Measurements from ENCODE around the gene GANAB.
A peak's percentile ranks its signal among the peaks of the same experiment; 100 is the strongest.
"Not testable (repeated sequence)": the region's sequence is repeated elsewhere in the genome, so short reads cannot be mapped to it uniquely, and the experiment has no call there.

Gene GANAB

GRCh38 chr11:62645946-62646824 lies at the start of gene GANAB:
Gene GANAB (minus strand): TSS chr11:62646613. CDS start chr11:62646599, 14 bp downstream.
- peak; percentile 99 for DNase-seq

GRCh38 chr11:62694455-62695167 lies 48.2 kb upstream of the GANAB start:
- peak; percentile 57 for DNase-seq

- not testable (repeated sequence) for DNase-seq
Measured at GRCh38 chr11:62693624-62694023, 47.2 kb upstream of the GANAB start.

- no peak for DNase-seq
Measured at GRCh38 chr11:62689421-62690183, 43.2 kb upstream of the GANAB start, which contains the start of gene LRRN4CL. Gene LRRN4CL (minus strand): TSS chr11:62689530. CDS start chr11:62688508, 1,022 bp downstream.

DNA sequence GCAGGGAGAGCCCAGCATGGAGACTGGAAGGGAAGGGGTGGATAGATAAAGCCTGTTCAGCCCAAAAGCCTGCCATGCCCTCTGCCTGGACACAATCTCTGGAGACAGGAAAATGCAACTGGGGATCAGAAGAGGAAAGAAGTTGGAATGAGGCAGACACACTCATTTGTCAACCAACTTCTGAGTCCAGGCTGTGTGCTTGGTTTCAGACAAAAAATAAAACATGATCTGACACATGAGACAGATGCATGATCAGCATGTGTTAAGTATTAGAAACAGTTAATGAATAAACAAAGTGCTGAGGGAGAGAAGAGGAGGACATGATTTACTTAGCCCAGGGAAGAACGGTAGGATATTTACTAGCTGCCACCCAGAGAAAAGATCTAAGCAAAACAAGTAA lies 42.1 kb upstream of the GANAB start:
- no peak for DNase-seq

DNA sequence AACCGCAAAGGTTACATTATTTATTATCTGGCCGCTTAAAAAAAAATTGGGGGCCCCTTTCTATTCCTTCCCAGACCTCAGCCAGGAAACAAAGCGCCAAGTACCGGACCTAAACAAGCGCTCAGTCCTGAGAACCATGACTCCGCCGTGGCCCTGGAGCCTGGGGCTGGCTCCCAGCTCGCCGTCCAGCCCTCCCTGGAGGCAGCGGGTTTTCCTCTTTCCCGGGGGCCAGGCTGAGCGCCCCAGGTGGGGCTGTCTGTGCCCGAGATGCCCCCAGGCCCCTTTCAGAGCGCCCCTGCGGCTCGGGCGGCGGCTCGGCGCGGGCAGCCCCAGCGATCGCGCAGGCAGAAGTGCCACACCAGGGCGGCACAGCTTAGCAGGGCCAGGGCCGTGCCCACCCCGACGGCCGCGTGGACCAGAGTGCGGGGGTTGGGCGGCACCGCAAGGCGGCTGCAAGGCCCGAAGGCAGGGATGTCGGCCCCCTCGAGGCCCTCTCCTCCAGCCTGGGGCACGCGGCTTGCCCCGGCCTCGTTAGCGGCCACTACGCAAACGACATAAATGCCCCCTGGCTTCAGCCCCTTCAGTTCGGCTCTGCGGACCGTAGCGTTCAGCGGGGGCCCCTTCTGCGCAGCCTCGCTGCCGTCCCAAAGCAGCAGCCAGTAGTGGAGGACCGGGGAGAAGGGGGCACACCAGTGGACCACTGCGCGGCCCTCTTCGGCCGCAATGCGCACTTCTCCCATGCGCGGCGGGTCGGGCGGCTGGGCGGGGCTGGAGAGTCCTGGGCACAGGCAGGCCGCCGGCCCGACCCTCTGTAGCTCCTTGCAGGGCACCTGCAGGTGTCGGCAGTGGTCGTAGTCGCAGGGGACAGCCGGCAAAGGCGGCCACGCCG lies 41.3 kb upstream of the GANAB start:
- no peak for DNase-seq

- no peak for DNase-seq
Measured at GRCh38 chr11:62682518-62682917, 36.1 kb upstream of the GANAB start.

DNA sequence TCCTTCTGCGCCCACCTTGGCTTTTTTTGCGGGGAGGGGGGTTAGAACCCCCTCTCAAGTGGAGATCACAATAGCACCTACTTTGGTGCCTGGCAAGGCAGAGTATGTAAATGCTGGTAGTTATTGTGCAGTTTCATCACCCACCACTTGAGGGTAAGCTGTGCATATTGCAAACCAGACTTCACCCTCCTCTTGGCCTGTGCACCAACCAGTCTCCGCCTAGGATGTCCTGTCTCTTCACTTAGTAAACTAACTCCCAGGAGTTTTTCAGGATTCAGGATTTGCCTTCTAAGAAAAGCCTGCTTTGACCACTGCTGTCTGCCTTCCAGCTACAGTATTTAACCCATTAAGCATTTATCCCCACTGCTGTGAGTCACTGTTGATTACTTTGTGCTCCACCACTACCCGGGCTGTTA lies 34.4 kb upstream of the GANAB start:
- DNase-seq, result no peak

- DNase-seq, result peak; percentile 85
Measured at GRCh38 chr11:62678770-62679696, 32.6 kb upstream of the GANAB start, which contains the start of gene UBXN1. Gene UBXN1 (minus strand): TSS chr11:62679073. CDS start chr11:62678923, 150 bp downstream.

GRCh38 chr11:62678433-62678769 lies 32.0 kb upstream of the GANAB start:
- no peak for DNase-seq

DNA sequence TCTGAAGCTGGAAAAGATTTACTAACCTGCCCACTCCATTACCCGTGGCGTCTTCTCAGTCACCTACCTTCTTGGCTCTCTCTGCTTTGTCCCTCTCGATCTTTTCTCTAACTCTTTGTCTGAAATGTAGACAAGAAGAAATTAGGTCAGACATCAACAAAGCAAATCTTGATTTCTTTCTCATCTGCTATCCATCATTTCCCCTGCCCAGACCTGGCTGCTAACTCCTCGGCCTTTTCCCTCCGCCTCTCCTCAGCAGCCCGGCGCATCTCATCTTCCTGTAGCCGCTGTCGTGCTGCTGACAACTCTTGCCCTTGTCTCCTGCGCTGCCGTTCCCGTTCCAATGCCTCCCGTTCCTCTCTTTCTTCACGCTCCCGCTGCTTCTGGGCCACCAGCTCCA lies 31.3 kb upstream of the GANAB start:
- no peak for DNase-seq

- DNase-seq, result no peak
Measured at GRCh38 chr11:62677156-62677555, 30.7 kb upstream of the GANAB start.

GRCh38 chr11:62676698-62677097 lies 30.3 kb upstream of the GANAB start:
- DNase-seq, result no peak

GRCh38 chr11:62675415-62675814 lies 29.0 kb upstream of the GANAB start:
- DNase-seq, result not testable (repeated sequence)

- no peak for DNase-seq
Measured at GRCh38 chr11:62673196-62673525, 26.7 kb upstream of the GANAB start.

DNA sequence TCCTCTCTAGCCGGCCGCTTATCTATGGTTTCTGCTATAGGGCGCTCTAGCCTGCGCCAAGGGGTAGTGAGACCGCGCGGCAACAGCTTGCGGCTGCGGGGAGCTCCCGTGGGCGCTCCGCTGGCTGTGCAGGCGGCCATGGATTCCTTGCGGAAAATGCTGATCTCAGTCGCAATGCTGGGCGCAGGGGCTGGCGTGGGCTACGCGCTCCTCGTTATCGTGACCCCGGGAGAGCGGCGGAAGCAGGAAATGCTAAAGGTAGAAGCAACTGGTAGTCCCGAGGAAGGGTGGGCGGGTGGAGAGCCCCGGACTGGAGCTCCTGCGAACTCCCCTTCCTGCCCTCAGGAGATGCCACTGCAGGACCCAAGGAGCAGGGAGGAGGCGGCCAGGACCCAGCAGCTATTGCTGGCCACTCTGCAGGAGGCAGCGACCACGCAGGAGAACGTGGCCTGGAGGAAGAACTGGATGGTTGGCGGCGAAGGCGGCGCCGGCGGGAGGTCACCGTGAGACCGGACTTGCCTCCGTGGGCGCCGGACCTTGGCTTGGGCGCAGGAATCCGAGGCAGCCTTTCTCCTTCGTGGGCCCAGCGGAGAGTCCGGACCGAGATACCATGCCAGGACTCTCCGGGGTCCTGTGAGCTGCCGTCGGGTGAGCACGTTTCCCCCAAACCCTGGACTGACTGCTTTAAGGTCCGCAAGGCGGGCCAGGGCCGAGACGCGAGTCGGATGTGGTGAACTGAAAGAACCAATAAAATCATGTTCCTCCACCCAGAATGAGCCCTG lies 25.4 kb upstream of the GANAB start, which contains the start of the genes LBHD1 and UQCC3:
TSS of gene LBHD1 (minus strand) at position 660 of the 782 bp plus-strand sequence. CDS start 2,236 bp downstream, outside the sequence.
TSS of gene UQCC3 (plus strand) at position 66 of the 782 bp plus-strand sequence. CDS start at position 139, 73 bp downstream.
- peak; percentile 83 for DNase-seq

DNA sequence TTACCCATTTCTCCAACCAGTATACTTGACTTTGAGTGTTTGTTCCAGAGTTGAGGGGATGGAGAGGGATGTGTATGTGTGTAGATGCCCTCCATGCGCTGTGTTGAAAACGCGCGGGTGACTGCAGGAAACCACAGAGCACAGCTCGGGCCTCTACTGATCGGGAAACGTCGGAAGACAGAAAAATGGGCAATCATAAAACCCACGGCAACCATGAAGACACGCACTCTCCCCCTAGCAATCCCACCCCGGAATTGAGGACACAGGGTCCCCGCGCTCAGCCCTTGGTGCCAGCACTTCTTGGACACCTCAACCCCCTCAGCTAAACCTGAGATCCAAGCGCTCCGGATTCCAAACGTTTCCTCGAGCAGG lies 24.8 kb upstream of the GANAB start:
- DNase-seq, result no peak

DNA sequence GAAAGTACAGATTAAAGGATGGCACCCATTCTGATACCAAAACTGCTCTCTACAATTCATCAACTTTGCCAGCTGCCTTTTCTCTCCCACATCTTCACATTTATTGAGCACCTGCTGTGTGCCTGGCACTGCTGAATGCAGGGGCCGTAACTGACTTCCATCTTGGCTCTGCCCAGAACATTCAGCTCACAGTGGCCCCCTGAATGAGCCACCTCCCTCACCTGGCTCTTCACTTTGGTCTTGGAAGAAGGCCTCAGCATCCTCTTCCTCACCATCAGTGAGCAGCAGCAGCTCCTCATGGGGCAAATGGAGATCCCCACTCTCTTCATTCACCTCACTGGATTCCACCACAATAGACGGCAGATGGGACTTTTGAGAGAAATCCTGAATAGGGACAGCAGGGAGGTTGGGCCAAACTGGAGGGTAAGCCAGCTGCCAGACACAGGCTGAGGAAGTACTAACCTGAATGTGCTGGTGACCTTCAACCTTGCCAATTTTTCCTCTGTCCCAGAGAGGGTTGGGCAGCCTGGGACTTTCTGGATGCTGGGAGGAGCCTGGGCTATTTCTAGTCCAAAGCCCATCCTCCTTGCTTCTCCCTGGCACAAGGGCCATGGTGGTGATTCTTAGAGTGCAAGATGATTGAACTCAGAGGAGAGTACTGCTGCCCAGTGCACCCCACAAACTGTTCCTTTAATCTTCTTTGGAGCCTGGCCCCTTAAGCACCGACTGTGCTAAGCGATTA lies 23.2 kb upstream of the GANAB start:
- DNase-seq, result no peak

GRCh38 chr11:62667460-62667859 lies 21.0 kb upstream of the GANAB start:
- DNase-seq, result no peak
